ENCODE data around the gene FLNA.

The FLNA gene

GRCh38 chrX:154360155-154360713 is 14.2 kb downstream of the FLNA start:
- no peak overlapping the region for H3K4me3 ChIP-seq (replicated peaks; ENCODE audit: low read depth, low read length)
- TF ChIP-seq, protein P1, sequence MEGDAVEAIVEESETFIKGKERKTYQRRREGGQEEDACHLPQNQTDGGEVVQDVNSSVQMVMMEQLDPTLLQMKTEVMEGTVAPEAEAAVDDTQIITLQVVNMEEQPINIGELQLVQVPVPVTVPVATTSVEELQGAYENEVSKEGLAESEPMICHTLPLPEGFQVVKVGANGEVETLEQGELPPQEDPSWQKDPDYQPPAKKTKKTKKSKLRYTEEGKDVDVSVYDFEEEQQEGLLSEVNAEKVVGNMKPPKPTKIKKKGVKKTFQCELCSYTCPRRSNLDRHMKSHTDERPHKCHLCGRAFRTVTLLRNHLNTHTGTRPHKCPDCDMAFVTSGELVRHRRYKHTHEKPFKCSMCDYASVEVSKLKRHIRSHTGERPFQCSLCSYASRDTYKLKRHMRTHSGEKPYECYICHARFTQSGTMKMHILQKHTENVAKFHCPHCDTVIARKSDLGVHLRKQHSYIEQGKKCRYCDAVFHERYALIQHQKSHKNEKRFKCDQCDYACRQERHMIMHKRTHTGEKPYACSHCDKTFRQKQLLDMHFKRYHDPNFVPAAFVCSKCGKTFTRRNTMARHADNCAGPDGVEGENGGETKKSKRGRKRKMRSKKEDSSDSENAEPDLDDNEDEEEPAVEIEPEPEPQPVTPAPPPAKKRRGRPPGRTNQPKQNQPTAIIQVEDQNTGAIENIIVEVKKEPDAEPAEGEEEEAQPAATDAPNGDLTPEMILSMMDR (IDR thresholded peaks at IDR 0.05; ENCODE audit: low read depth, low read length, missing control alignments) = no peak
- DNase-seq (ENCODE audit: extremely low read depth, low read depth) = no peak

- TF ChIP-seq, protein P1 (IDR thresholded peaks at IDR 0.05; ENCODE audit: low read depth, low read length, missing control alignments) = no peak
- DNase-seq (ENCODE audit: extremely low read depth, low read depth) = no peak
- H3K4me3 ChIP-seq (replicated peaks; ENCODE audit: low read depth, low read length) = no peak overlapping the region
Measured at GRCh38 chrX:154359362-154360154, 14.9 kb downstream of the FLNA start.

- no peak for DNase-seq (ENCODE audit: extremely low read depth, low read depth)
- TF ChIP-seq, protein P1 (IDR thresholded peaks at IDR 0.05; ENCODE audit: low read depth, low read length, missing control alignments) = no peak
- no peak overlapping the region for H3K4me3 ChIP-seq (replicated peaks; ENCODE audit: low read depth, low read length)
Measured at GRCh38 chrX:154358829-154359228, 15.6 kb downstream of the FLNA start.

GRCh38 chrX:154358011-154358410 is 16.4 kb downstream of the FLNA start:
- TF ChIP-seq, protein P1 (IDR thresholded peaks at IDR 0.05; ENCODE audit: low read depth, low read length, missing control alignments) = no peak
- no peak overlapping the region for H3K4me3 ChIP-seq (replicated peaks; ENCODE audit: low read depth, low read length)
- no peak for DNase-seq (ENCODE audit: extremely low read depth, low read depth)

DNA sequence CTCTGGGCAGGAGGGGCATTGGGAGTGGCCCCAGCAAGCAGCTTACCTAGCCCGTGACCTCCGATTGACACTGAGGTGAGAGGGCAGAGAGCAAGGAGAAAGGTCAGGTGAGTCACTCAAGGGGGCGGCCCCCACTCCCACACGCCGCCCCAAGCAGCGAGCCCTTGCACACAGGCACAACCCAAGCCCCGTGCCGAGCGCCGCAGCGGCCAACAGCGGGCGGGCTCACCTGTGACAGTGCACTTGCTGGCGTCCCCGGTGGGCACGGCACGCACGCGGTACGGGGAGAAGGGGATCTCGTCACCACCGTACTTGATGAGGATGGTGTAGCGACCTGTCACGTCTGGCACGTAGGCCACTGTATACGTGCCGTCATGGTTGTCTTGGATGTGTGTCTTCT is 17.2 kb downstream of the FLNA start:
- no peak overlapping the region for H3K4me3 ChIP-seq (replicated peaks; ENCODE audit: low read depth, low read length)
- TF ChIP-seq, protein P1 (IDR thresholded peaks at IDR 0.05; ENCODE audit: low read depth, low read length, missing control alignments) = no peak
- DNase-seq (ENCODE audit: extremely low read depth, low read depth) = no peak

DNA sequence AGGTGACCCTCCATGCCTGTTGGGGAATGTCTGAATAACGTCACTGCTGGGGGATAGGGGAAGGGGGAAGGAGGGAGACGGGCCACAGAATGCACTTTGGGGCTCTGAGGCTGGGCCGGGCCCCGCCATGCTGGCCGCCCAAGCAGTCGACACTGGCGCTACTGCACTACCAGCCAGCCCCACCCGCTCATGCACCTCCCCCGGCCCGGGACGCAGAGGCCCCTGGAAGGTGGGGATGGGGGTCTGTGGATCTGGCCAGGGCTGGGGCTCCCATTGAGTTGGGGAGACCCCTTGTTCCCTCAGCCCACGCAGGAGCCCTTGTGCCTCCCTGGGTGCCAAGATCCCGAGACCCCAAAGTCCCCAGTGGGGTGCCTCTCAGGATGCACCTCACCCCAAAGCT is 17.8 kb downstream of the FLNA start:
- no peak overlapping the region for H3K4me3 ChIP-seq (replicated peaks; ENCODE audit: low read depth, low read length)
- no peak for DNase-seq (ENCODE audit: extremely low read depth, low read depth)
- TF ChIP-seq, protein P1 (IDR thresholded peaks at IDR 0.05; ENCODE audit: low read depth, low read length, missing control alignments) = no peak
